ENCODE measurements around the gene USP20.

USP20 gene

GRCh38 chr9:129841071-129841470 is 5.8 kb downstream of the USP20 start:
- no peak overlapping the region for H3K4me3 ChIP-seq (ENCODE audit: low read depth, low read length)
- DNase-seq (ENCODE audit: low read depth), result no peak
- no peak for TF ChIP-seq CTCF (IDR thresholded peaks at IDR 0.05; ENCODE audit: insufficient read depth, low read depth, low read length, missing control alignments)

GRCh38 chr9:129845373-129845772 is 10.1 kb downstream of the USP20 start:
- no peak for DNase-seq (ENCODE audit: low read depth)
- TF ChIP-seq CTCF (IDR thresholded peaks at IDR 0.05; ENCODE audit: insufficient read depth, low read depth, low read length, missing control alignments), result no peak
- no peak overlapping the region for H3K4me3 ChIP-seq (ENCODE audit: low read depth, low read length)

GRCh38 chr9:129848712-129849441 is 13.6 kb downstream of the USP20 start:
- TF ChIP-seq CTCF (IDR thresholded peaks at IDR 0.05; ENCODE audit: insufficient read depth, low read depth, low read length, missing control alignments), result no peak
- no peak for DNase-seq (ENCODE audit: low read depth)
- no peak overlapping the region for H3K4me3 ChIP-seq (ENCODE audit: low read depth, low read length)

GRCh38 chr9:129849901-129850300 is 14.6 kb downstream of the USP20 start:
- no peak for DNase-seq (ENCODE audit: low read depth)
- H3K4me3 ChIP-seq (ENCODE audit: low read depth, low read length), result no peak overlapping the region
- no peak for TF ChIP-seq CTCF (IDR thresholded peaks at IDR 0.05; ENCODE audit: insufficient read depth, low read depth, low read length, missing control alignments)

GRCh38 chr9:129850821-129851550 is 15.7 kb downstream of the USP20 start:
- H3K4me3 ChIP-seq (ENCODE audit: low read depth, low read length), result no peak overlapping the region
- TF ChIP-seq CTCF (IDR thresholded peaks at IDR 0.05; ENCODE audit: insufficient read depth, low read depth, low read length, missing control alignments), result no peak
- DNase-seq (ENCODE audit: low read depth), result no peak

- DNase-seq (ENCODE audit: low read depth), result no peak
- no peak for TF ChIP-seq CTCF (IDR thresholded peaks at IDR 0.05; ENCODE audit: insufficient read depth, low read depth, low read length, missing control alignments)
- H3K4me3 ChIP-seq (ENCODE audit: low read depth, low read length), result no peak overlapping the region
Measured at GRCh38 chr9:129851821-129852220, 16.6 kb downstream of the USP20 start.

All from GM12865 (cell line).